HG02642 (cell line): ENCODE results near the gene ATP1B3.
A peak's percentile ranks its signal among the peaks of the same experiment; 100 is the strongest.
"Not testable (repeated sequence)": the region's sequence is repeated elsewhere in the genome, so short reads cannot be mapped to it uniquely, and the experiment has no call there.

Experiments
- ATAC-seq: cut with Tn5 transposase; IDR thresholded peaks from one replicate; pipeline ENCODE4 v1.9.1; 2021; ENCODE audit warnings: mild to moderate bottlenecking; ENCODE audit not compliant: unreplicated experiment, poor library complexity

Gene ATP1B3

DNA sequence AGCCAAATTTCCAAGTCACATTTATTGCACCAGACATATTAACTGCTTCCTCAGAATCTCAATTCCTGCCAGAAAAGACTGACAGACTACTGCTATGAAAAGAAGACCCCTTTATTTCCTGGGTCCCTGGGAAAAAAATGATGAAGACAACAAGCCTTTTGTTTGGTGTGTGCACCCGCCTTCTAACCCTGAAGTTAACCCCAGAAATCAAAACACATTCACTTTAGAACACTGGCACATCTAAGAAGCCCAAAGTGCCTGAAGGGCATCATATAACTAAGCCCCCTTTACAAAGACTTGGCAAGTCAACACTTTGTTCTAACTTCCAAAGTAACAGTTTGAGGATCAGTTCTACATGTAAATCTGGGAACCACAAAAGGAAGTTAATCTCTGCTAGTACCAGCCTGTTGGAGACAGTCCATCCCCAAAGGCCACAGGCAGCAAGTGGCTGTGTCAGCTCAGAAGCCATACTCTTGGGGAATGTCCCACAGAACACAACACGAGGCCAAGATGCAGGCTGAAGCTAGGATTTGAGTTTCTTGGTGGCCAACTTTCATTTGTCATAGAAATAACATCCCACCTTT is 16.3 kb upstream of the ATP1B3 start:
- no peak for ATAC-seq

DNA sequence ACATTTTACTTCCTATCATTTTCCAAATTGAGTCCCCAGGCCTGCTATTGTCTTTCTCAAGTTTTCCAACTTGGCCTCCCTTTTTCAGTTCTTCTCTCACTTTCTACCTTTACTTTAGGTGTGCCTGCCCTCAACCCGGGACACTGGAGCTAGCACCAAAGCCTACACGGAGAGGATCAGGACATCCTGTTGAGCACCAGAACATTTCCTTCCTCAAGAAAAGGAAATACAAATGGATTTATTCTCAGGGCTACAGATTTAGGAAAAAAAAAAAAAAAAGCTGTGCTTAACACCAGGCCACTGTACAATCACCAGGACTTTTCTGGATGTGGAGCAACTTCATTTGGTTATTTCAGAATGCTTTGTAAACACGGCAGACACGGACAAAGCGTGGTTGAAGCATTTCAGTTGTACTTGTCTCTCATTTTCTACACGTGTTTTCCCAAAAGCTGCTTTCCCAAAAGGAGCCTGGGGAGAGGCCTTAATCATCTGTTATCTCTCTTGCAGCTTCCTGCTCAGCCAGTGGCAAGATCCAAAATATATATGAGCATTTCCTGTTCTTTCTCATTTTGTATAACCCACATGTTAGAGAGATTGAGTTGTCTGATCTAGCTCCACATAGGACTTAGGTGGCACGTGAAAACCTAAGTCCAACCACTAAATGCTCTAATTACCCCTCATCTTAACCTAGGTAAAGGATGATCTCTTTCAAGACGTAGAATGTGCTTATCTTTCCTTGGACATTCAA is 15.5 kb upstream of the ATP1B3 start:
- ATAC-seq: no peak

- no peak for ATAC-seq
Measured at GRCh38 chr3:141862279-141862816, 14.1 kb upstream of the ATP1B3 start.

DNA sequence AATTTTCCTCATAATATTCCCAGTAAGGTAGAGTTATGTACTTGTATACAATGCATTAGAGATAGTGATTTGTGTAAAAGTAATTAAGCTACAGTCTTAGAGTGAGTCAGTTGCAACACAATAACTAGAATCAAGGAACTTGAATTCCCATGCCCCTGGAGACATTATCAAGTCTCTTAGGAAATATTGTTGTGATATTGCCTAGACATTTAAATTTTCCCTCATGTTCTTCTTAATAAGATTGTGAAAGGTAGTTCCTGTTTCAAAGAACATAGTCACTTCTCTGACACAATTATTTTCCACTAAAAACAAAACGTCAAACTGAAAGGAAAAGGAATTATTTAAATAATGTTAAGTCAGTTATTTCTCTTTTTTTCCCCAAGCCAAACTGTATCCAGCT is 13.0 kb upstream of the ATP1B3 start:
- ATAC-seq: no peak

DNA sequence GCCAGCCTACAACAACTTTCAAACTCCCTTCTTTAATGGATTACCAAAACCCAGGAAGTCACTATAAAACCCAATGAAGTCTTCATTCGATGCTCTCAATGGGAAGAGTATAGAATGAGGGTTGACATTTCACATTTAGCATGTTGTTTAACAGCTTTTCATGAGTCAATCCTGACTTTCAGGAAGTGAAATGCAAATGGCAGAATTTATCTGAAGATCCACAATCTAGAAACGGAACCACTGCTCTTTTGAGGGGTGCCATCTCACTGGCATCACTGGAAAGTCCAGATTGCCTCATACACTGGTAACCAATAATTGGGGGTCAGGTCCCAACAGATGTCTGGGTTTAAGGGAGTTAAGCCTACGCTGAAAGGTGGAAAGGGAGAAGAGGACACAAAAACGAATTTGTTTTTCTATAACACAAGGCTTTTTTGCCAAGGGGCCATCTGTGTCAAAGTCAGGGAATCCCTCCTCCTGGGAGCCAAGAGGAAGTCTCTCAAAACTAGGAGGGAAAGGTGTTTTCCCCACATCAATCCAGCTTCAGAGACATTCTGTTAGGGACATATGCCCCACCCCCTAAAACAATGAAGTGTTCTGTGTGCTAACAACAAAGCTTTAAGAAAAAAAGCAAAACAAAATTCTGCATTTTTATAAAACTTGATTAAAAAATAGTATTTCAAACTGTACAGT is 12.0 kb upstream of the ATP1B3 start:
- no peak for ATAC-seq

- ATAC-seq: no peak
Measured at GRCh38 chr3:141865101-141865500, 11.3 kb upstream of the ATP1B3 start.

GRCh38 chr3:141870091-141870687 is 6.3 kb upstream of the ATP1B3 start:
- no peak for ATAC-seq

DNA sequence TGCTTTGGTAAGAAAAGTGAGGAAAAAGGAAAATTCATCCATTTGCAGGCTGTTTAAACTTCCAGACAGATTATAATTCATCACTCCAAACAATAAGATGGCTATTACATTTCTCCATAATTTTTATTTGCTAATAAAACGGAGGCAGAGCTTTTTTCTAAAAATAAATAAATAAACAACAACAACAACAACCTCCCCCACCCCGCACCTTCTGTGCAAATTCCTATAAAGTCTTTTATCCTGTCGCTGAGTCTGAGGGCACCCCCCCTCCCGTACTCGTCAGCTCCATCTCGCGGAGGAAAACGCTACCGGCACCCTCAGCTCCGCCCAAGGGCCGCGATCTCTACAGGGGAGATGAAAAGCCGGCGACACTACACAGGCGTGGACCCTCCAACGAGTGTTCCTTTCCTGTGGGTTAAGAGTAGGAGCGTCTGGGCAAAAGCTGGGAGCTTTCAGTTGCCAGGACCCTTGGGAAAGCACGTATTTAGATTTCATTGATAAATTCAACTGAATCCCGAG is 1.0 kb upstream of the ATP1B3 start:
- ATAC-seq: peak; percentile 57

GRCh38 chr3:141875893-141876380 is 506 bp upstream of the ATP1B3 start:
- peak; percentile 53 for ATAC-seq

GRCh38 chr3:141876891-141877621 is 613 bp downstream of the ATP1B3 start:
- ATAC-seq: peak; percentile 33

- no peak for ATAC-seq
Measured at GRCh38 chr3:141877911-141878310, 1.5 kb downstream of the ATP1B3 start.

- ATAC-seq: no peak
Measured at GRCh38 chr3:141878326-141878725, 1.9 kb downstream of the ATP1B3 start.

DNA sequence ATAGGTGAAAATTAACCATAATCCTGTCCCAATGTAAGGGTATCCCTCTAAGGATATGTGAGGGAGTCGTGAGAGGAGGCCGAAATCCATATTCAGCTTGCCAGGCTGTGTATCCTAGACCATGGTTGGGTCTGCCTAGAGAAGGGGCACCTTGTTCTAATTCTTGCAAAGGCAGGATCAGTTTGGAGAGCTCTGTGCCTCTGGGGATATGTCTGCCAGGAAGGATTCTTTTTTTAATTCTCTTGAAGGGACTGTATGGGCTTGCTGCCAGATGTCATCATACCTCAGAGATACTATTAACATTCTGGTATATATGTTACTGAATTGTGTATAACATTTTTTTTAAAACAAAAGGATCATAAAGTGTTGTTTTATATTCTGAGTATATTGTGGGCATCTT is 2.4 kb downstream of the ATP1B3 start:
- ATAC-seq: no peak

DNA sequence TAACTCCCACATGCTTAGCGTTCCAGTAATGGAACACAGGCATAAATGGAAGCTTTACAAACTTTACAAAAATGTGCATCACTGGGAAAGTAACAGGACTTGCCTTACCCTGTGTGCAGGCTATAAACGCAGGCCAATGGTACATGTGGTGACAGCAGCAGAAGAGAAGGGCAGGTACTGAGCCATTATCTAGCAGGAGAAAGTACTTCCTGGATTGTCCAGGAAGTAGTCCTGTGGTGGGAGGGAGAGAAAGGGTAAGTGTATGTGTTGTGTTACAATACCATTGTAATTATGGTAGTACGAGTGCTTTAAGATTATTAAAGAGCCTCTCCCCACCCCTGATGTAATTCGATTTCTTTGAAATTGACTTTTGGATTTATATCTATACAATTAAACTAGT is 5.3 kb downstream of the ATP1B3 start:
- no peak for ATAC-seq

DNA sequence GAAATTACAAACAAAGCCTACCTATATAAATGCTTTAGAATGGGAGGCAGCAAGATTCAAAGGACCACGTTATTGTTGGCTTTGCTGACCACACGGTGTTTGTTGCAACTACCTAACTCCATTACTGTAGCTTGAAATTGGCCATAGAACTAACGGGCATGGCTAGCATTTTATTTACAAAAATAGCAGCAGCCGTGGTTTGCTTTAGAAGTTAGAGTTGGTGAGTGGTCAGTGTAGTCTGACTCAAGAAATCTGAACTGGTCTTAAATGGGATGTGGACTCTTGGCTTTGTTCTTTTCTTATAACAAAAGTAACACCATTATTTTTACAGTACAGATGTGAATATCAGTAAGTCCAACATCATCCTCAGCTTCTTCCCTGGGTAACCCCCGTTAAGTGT is 10.6 kb downstream of the ATP1B3 start:
- ATAC-seq: no peak

DNA sequence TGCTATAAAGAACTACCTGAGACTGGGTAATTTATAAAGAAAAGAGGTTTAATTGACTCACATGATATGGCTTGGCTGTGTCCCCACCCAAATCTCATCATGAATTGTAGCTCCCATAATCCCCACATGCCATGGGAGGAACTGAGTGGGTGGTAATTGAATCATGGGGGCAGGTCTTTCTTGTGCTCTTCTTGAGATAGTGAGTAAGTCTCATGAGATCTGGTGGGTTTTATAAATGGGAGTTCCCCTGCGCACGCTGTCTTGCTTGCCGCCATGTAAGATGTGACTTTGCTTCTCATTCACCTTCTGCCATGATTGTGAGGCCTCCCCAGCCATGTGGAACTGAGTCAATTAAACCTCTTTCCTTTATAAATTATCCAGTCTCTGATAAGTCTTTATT is 12.1 kb downstream of the ATP1B3 start:
- not testable (repeated sequence) for ATAC-seq

- no peak for ATAC-seq
Measured at GRCh38 chr3:141894524-141895176, 18.2 kb downstream of the ATP1B3 start.

- ATAC-seq: no peak
Measured at GRCh38 chr3:141895731-141896130, 19.3 kb downstream of the ATP1B3 start.

- no peak for ATAC-seq
Measured at GRCh38 chr3:141898908-141899307, 22.5 kb downstream of the ATP1B3 start.
